ENCODE measurements around the gene NOL6.

GRCh38 chr9:33416996-33417395, 56.7 kb downstream of the NOL6 start:
- TF ChIP-seq CTCF (IDR thresholded peaks at IDR 0.05), result no peak
- TF ChIP-seq ZFX (IDR thresholded peaks at IDR 0.05; ENCODE audit: borderline replicate concordance), result no peak

Measured in 22Rv1 (cell line).